CD8-positive, alpha-beta memory T cell (primary cell): Measurements from ENCODE around the gene NCOR1. TPM values are rescaled to one million over a fixed set of nuclear protein-coding genes. Genes with fewer than 3 reads are reported as not detected.

ENCODE experiments used
- CTCF ChIA-PET: fragments of 350-600 bp; sonication (Branson Sonifier 250); formaldehyde crosslinking; loops from one replicate; lab custom pipeline; 2021; ENCODE audit warnings: antibody characterized with exemption; lab: Charles Lee
- POLR2A ChIA-PET: fragments of 350-600 bp; sonication (Branson Sonifier 250); formaldehyde crosslinking; loops from one replicate; lab custom pipeline; 2021; ENCODE audit warnings: antibody characterized with exemption; lab: Charles Lee
- DNase-seq, 5 donors: peaks; one replicate each; pipeline versions ENCODE4 v3.0.0 to v3.0.0-alpha.2; 2020 to 2022; ENCODE audit warnings: mixed read lengths in 1 of 5
- H3K27ac ChIP-seq: one replicate; pipeline ENCODE4 v1.7.0; 2013; ENCODE audit warnings: low read depth, mild to moderate bottlenecking, low read length, moderate library complexity
- H3K27me3 ChIP-seq: 2 replicates; pipeline ENCODE4 v1.7.0; 2013; ENCODE audit warnings: low read length, mild to moderate bottlenecking; ENCODE audit not compliant: insufficient read depth, poor library complexity, severe bottlenecking
- H3K36me3 ChIP-seq: 2 replicates; pipeline ENCODE4 v1.7.0; 2013; ENCODE audit warnings: mild to moderate bottlenecking, low read length, moderate library complexity; ENCODE audit not compliant: insufficient read depth
- H3K4me1 ChIP-seq: 2 replicates; pipeline ENCODE4 v1.7.0; 2013; ENCODE audit warnings: mild to moderate bottlenecking, low read length, moderate library complexity; ENCODE audit not compliant: insufficient read depth
- H3K4me3 ChIP-seq: 2 replicates; pipeline ENCODE4 v1.7.0; 2013; ENCODE audit warnings: mild to moderate bottlenecking, low read length
- H3K9me3 ChIP-seq: 2 replicates; pipeline ENCODE4 v1.7.0; 2013; ENCODE audit warnings: mild to moderate bottlenecking, low read length
- H3K27ac Mint-ChIP-seq, 8 donors: one replicate each; pipeline ENCODE4 v1.8.0; 2020 to 2021; ENCODE audit warnings: mixed read lengths in 8 of 8, mild to moderate bottlenecking in 6 of 8, inconsistent platforms in 3 of 8, moderate library complexity in 3 of 8
- H3K27me3 Mint-ChIP-seq, 2 donors: one replicate each; pipeline ENCODE4 v1.8.0; 2020 to 2021; ENCODE audit warnings: mixed read lengths in 2 of 2, mild to moderate bottlenecking in 1 of 2, moderate library complexity in 1 of 2
- H3K36me3 Mint-ChIP-seq, 3 donors: one replicate each; pipeline ENCODE4 v1.8.0; 2020 to 2021; ENCODE audit warnings: mixed read lengths in 3 of 3, inconsistent platforms in 1 of 3, mild to moderate bottlenecking in 1 of 3
- H3K4me1 Mint-ChIP-seq, 3 donors: one replicate each; pipeline ENCODE4 v1.8.0; 2020 to 2021; ENCODE audit warnings: mixed read lengths in 3 of 3, inconsistent platforms in 1 of 3, mild to moderate bottlenecking in 1 of 3
- H3K4me3 Mint-ChIP-seq, 7 donors: one replicate each; pipeline ENCODE4 v1.8.0; 2020 to 2021; ENCODE audit warnings: mixed read lengths in 7 of 7, mild to moderate bottlenecking in 6 of 7, moderate library complexity in 4 of 7, inconsistent platforms in 2 of 7
- H3K9me3 Mint-ChIP-seq, 5 donors: one replicate each; pipeline ENCODE4 v1.8.0; 2020 to 2022; ENCODE audit warnings: mixed read lengths in 5 of 5, mild to moderate bottlenecking in 3 of 5, moderate library complexity in 2 of 5, inconsistent platforms in 1 of 5
- polyA plus RNA-seq: library from polyadenylated mRNA; unstranded; fragments of 300-500 nt; fragmentation: Illumina TruSeq; gene quantifications from one replicate; pipeline ENCODE4 v1.2.3, GENCODE V29; 2021
- total RNA-seq, 2 experiments: library from RNA; stranded (reverse); gene quantifications; one replicate each; pipeline ENCODE4 v1.2.3, GENCODE V29; 2021

The NCOR1 gene
- total and polyA plus RNA-seq, 3 experiments from 2014 or later = 146 to 158 (median 147) TPM

- Mint-ChIP-seq H3K4me3 (no peak overlapping the region), H3K27me3 (no peaks in the 10 kb centered on the region), H3K27ac (peak overlapping the region in 2 of 8 donors; percentile 4 to 43), H3K4me1 (peaks cover 3 to 10% (median 9%) of the 10 kb centered on the region in 3 donors), H3K9me3 (no peaks in the 10 kb centered on the region), H3K36me3 (peaks cover 6 to 93% (median 25%) of the 10 kb centered on the region in 3 donors)
- POLR2A ChIA-PET = no interaction called here
- Histone ChIP-seq H3K36me3 (peaks cover 46% of the 10 kb centered on the region), H3K9me3 (no peaks in the 10 kb centered on the region), H3K4me1 (no peaks in the 10 kb centered on the region), H3K27me3 (no peaks in the 10 kb centered on the region), H3K4me3 (no peak overlapping the region), H3K27ac (no peak overlapping the region)
- DNase-seq = no peak
- CTCF ChIA-PET = no interaction called here
Measured at GRCh38 chr17:16036261-16036660, 179.1 kb downstream of the NCOR1 start.

GRCh38 chr17:16033729-16034349 lies 181.5 kb downstream of the NCOR1 start:
- Histone ChIP-seq H3K4me3 (no peak overlapping the region), H3K9me3 (no peaks in the 10 kb centered on the region), H3K27me3 (no peaks in the 10 kb centered on the region), H3K4me1 (no peaks in the 10 kb centered on the region), H3K27ac (no peak overlapping the region), H3K36me3 (peaks cover 48% of the 10 kb centered on the region)
- Mint-ChIP-seq H3K9me3 (no peaks in the 10 kb centered on the region), H3K4me3 (no peak overlapping the region), H3K36me3 (peaks cover 6 to 94% (median 21%) of the 10 kb centered on the region in 3 donors), H3K4me1 (peaks cover 4 to 10% (median 9%) of the 10 kb centered on the region in 3 donors), H3K27me3 (no peaks in the 10 kb centered on the region), H3K27ac (peak overlapping the region in 4 of 8 donors; percentile 19 to 64 (median 58))
- ChIA-PET CTCF (no interaction called here), POLR2A (no interaction called here)
- no peak for DNase-seq

- no peaks in the 10 kb centered on the region for H3K27me3 Mint-ChIP-seq
- DNase-seq = peak in 1 of 5 donors; percentile 55
- Histone ChIP-seq H3K36me3 (peaks cover 76% of the 10 kb centered on the region), H3K9me3 (no peaks in the 10 kb centered on the region), H3K27ac (peak overlapping the region; percentile 41), H3K27me3 (no peaks in the 10 kb centered on the region), H3K4me1 (peaks cover 9% of the 10 kb centered on the region), H3K4me3 (no peak overlapping the region)
- no peaks in the 10 kb centered on the region for H3K9me3 Mint-ChIP-seq
- H3K27ac Mint-ChIP-seq = peak overlapping the region; percentile 19 to 93 (median 80)
- CTCF ChIA-PET = interaction anchor here (0.9 to 1.4 kb wide), 4 partner anchors 17 to 39 kb away, joined by 3 read pairs; partner anchors contain the start of genes TTC19 and ZSWIM7
- peaks cover 4 to 94% (median 22%) of the 10 kb centered on the region in 3 donors for H3K36me3 Mint-ChIP-seq
- H3K4me1 Mint-ChIP-seq = peaks cover 13 to 19% (median 17%) of the 10 kb centered on the region in 3 donors
- peak overlapping the region in 1 of 7 donors; percentile 27 for H3K4me3 Mint-ChIP-seq
- POLR2A ChIA-PET = interaction anchor here (1.2 kb wide), 1 partner anchor 28 kb away, joined by 3 read pairs; the partner anchor contains the start of genes TTC19 and ZSWIM7
Measured at GRCh38 chr17:16027708-16028584, 187.4 kb downstream of the NCOR1 start.

- ChIA-PET POLR2A (no interaction called here), CTCF (interaction anchor here (1.4 kb wide), 1 partner anchor 40 kb away, joined by 3 read pairs; no protein-coding TSS in a partner anchor)
- Histone ChIP-seq H3K36me3 (peaks cover 66% of the 10 kb centered on the region), H3K9me3 (no peaks in the 10 kb centered on the region), H3K27me3 (no peaks in the 10 kb centered on the region), H3K4me3 (no peak overlapping the region), H3K27ac (no peak overlapping the region), H3K4me1 (peaks cover 9% of the 10 kb centered on the region)
- H3K4me3 Mint-ChIP-seq = no peak overlapping the region
- no peaks in the 10 kb centered on the region for H3K27me3 Mint-ChIP-seq
- peaks cover 19 to 26% (median 19%) of the 10 kb centered on the region in 3 donors for H3K4me1 Mint-ChIP-seq
- H3K27ac Mint-ChIP-seq = peak overlapping the region in 6 of 8 donors; percentile 9 to 93 (median 74)
- DNase-seq = no peak
- no peaks in the 10 kb centered on the region for H3K9me3 Mint-ChIP-seq
- peaks cover 4 to 93% (median 17%) of the 10 kb centered on the region in 3 donors for H3K36me3 Mint-ChIP-seq
Measured at GRCh38 chr17:16026895-16027294, 188.4 kb downstream of the NCOR1 start.

GRCh38 chr17:16025202-16025601 lies 190.1 kb downstream of the NCOR1 start:
- H3K9me3 Mint-ChIP-seq = no peaks in the 10 kb centered on the region
- Histone ChIP-seq H3K9me3 (no peaks in the 10 kb centered on the region), H3K4me1 (peaks cover 9% of the 10 kb centered on the region), H3K27me3 (no peaks in the 10 kb centered on the region), H3K36me3 (peaks cover 58% of the 10 kb centered on the region), H3K27ac (no peak overlapping the region), H3K4me3 (no peak overlapping the region)
- no peak for DNase-seq
- CTCF ChIA-PET = no interaction called here
- peaks cover 21 to 35% (median 29%) of the 10 kb centered on the region in 3 donors for H3K4me1 Mint-ChIP-seq
- peak overlapping the region in 5 of 8 donors; percentile 9 to 44 (median 18) for H3K27ac Mint-ChIP-seq
- H3K4me3 Mint-ChIP-seq = no peak overlapping the region
- POLR2A ChIA-PET = no interaction called here
- H3K27me3 Mint-ChIP-seq = no peaks in the 10 kb centered on the region
- H3K36me3 Mint-ChIP-seq = peaks cover 4 to 90% (median 19%) of the 10 kb centered on the region in 3 donors

GRCh38 chr17:16023881-16024280 lies 191.5 kb downstream of the NCOR1 start:
- POLR2A ChIA-PET = interaction anchor here (0.6 kb wide), 1 partner anchor 14 kb away, joined by 7 read pairs; no protein-coding TSS in a partner anchor

GRCh38 chr17:16019347-16019746 lies 196.0 kb downstream of the NCOR1 start:
- peaks cover 9 to 76% (median 10%) of the 10 kb centered on the region in 3 donors for H3K36me3 Mint-ChIP-seq

More at GRCh38 chr17:16023881-16024280, 191.5 kb downstream of the NCOR1 start:
- no peaks in the 10 kb centered on the region for H3K27me3 ChIP-seq
- H3K36me3 Mint-ChIP-seq = peaks cover 4 to 89% (median 22%) of the 10 kb centered on the region in 3 donors
- no peaks in the 10 kb centered on the region for H3K9me3 Mint-ChIP-seq
- no peaks in the 10 kb centered on the region for H3K9me3 ChIP-seq
- H3K4me1 ChIP-seq = peaks cover 9% of the 10 kb centered on the region
- no peak overlapping the region for H3K4me3 ChIP-seq
- no peak overlapping the region for H3K27ac ChIP-seq
- H3K4me3 Mint-ChIP-seq = no peak overlapping the region
- H3K36me3 ChIP-seq = peaks cover 52% of the 10 kb centered on the region
- peak overlapping the region in 3 of 8 donors; percentile 24 to 49 (median 32) for H3K27ac Mint-ChIP-seq
- CTCF ChIA-PET = no interaction called here
- DNase-seq = no peak
- no peaks in the 10 kb centered on the region for H3K27me3 Mint-ChIP-seq
- peaks cover 24 to 40% (median 31%) of the 10 kb centered on the region in 3 donors for H3K4me1 Mint-ChIP-seq

More at GRCh38 chr17:16019347-16019746, 196.0 kb downstream of the NCOR1 start:
- Histone ChIP-seq H3K27me3 (no peaks in the 10 kb centered on the region), H3K27ac (no peak overlapping the region), H3K36me3 (peaks cover 14% of the 10 kb centered on the region), H3K9me3 (no peaks in the 10 kb centered on the region), H3K4me3 (no peak overlapping the region), H3K4me1 (no peaks in the 10 kb centered on the region)
- Mint-ChIP-seq H3K4me1 (peaks cover 16 to 35% (median 33%) of the 10 kb centered on the region in 3 donors), H3K27me3 (no peaks in the 10 kb centered on the region), H3K9me3 (no peaks in the 10 kb centered on the region), H3K27ac (peak overlapping the region in 3 of 8 donors; percentile 29 to 78 (median 42)), H3K4me3 (no peak overlapping the region)
- CTCF ChIA-PET = interaction anchor here (1.5 kb wide), 1 partner anchor 20 kb away, joined by 3 read pairs; the partner anchor contains the start of genes TTC19 and ZSWIM7
- DNase-seq = no peak
- POLR2A ChIA-PET = no interaction called here
